HEK293T (cell line): ENCODE data around the gene C1GALT1C1L.

ENCODE experiments used
- CTCF ChIA-PET: fragments of 350-600 bp; formaldehyde crosslinking; extraction: SDS; loops from one replicate; lab custom pipeline; 2021; ENCODE audit warnings: antibody characterized with exemption, inconsistent platforms; lab: Yijun Ruan, JAX
- POLR2A ChIA-PET: fragments of 350-600 bp; formaldehyde crosslinking; extraction: SDS; loops from one replicate; lab custom pipeline; 2020; ENCODE audit warnings: antibody characterized with exemption, inconsistent platforms; lab: Yijun Ruan, JAX
- DNase-seq: peaks from one replicate; pipeline ENCODE4 v3.0.0; 2012; ENCODE audit warnings: mixed read lengths; ENCODE audit errors: extremely low spot score
- ARNT ChIP-seq: fragments of 450-650 bp; IDR thresholded peaks from 2 replicates; pipeline ENCODE4 v1.6.1; 2017; ENCODE audit warnings: mild to moderate bottlenecking
- BHLHE40 ChIP-seq: fragments of 450-650 bp; IDR thresholded peaks from 2 replicates; pipeline ENCODE4 v1.6.1; 2016; ENCODE audit warnings: mild to moderate bottlenecking, moderate library complexity, borderline replicate concordance
- CTBP1 ChIP-seq: fragments of 450-650 bp; IDR thresholded peaks from 2 replicates; pipeline ENCODE4 v1.6.1; 2016; ENCODE audit warnings: borderline replicate concordance
- ELF4 ChIP-seq: fragments of 450-650 bp; IDR thresholded peaks from 2 replicates; pipeline ENCODE4 v1.6.1; 2017; ENCODE audit warnings: antibody characterized with exemption
- FOXA1 ChIP-seq: fragments of 450-650 bp; IDR thresholded peaks from 2 replicates; pipeline ENCODE4 v1.6.1; 2016; ENCODE audit warnings: mild to moderate bottlenecking
- FOXK2 ChIP-seq: fragments of 450-650 bp; IDR thresholded peaks from 2 replicates; pipeline ENCODE4 v1.6.1; 2016; ENCODE audit warnings: mild to moderate bottlenecking
- FOXM1 ChIP-seq: fragments of 450-650 bp; IDR thresholded peaks from 2 replicates; pipeline ENCODE4 v1.6.1; 2017; ENCODE audit warnings: mild to moderate bottlenecking, borderline replicate concordance
- HDGF ChIP-seq: fragments of 450-650 bp; IDR thresholded peaks from 2 replicates; pipeline ENCODE4 v1.6.1; 2017; ENCODE audit warnings: antibody characterized with exemption, borderline replicate concordance
- L3MBTL2 ChIP-seq: fragments of 450-650 bp; conservative IDR thresholded peaks from 2 replicates; pipeline ENCODE4 v1.6.1; 2016; ENCODE audit warnings: mild to moderate bottlenecking
- LEF1 ChIP-seq: fragments of 450-650 bp; IDR thresholded peaks from 2 replicates; pipeline ENCODE4 v1.6.1; 2017; ENCODE audit warnings: mild to moderate bottlenecking, borderline replicate concordance
- NFRKB ChIP-seq: fragments of 450-650 bp; IDR thresholded peaks from 2 replicates; pipeline ENCODE4 v1.6.1; 2016; ENCODE audit warnings: mild to moderate bottlenecking, moderate library complexity
- PKNOX1 ChIP-seq: fragments of 450-650 bp; IDR thresholded peaks from 2 replicates; pipeline ENCODE4 v1.6.1; 2016
- SP1 ChIP-seq: fragments of 450-650 bp; IDR thresholded peaks from 2 replicates; pipeline ENCODE4 v1.6.1; 2017
- SUZ12 ChIP-seq: fragments of 450-650 bp; IDR thresholded peaks from 2 replicates; pipeline ENCODE4 v1.6.1; 2016; ENCODE audit warnings: mild to moderate bottlenecking
- TARDBP ChIP-seq: fragments of 450-650 bp; IDR thresholded peaks from 2 replicates; pipeline ENCODE4 v1.6.1; 2016
- ZNF384 ChIP-seq: fragments of 450-650 bp; IDR thresholded peaks from 2 replicates; pipeline ENCODE4 v1.6.1; 2016

Gene C1GALT1C1L

DNA sequence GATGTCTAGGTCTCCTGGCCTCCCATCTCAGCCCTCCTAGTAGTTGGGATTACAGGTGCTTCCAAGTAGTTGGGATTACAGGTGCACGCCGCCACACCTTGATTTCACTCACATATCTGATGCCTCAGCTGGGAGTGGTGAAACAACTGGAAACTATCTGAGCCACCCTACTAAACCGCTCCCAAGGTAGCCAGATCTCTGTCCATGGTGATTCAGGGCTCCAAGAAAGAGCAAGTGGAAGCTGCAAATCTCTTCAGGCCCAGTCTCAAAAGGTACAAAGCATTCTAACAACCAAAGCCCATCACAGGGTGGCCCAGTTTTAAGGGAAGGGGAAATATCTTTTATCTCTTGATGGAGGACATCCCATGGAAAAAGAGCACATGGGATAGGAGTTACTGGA is 19.0 kb downstream of the C1GALT1C1L start:
- POLR2A ChIA-PET, result no interaction called here
- CTCF ChIA-PET, result no interaction called here
- no peak for DNase-seq
- TF ChIP-seq ARNT (no peak), FOXM1 (no peak), PKNOX1 (no peak), SP1 (no peak), FOXA1 (no peak), L3MBTL2 (no peak), ELF4 (no peak), TARDBP (no peak), ZNF384 (no peak), FOXK2 (no peak), SUZ12 (no peak), CTBP1 (no peak), NFRKB (no peak), HDGF (no peak), LEF1 (no peak), BHLHE40 (no peak)

- no peak for TF ChIP-seq NFRKB
- no peak for TF ChIP-seq TARDBP
- no peak for TF ChIP-seq LEF1
- TF ChIP-seq BHLHE40, result no peak
- TF ChIP-seq ELF4, result no peak
- TF ChIP-seq FOXA1, result no peak
- no peak for TF ChIP-seq SP1
- no peak for TF ChIP-seq ZNF384
- no peak for TF ChIP-seq SUZ12
- TF ChIP-seq ARNT, result no peak
- no peak for TF ChIP-seq FOXM1
- TF ChIP-seq PKNOX1, result no peak
- TF ChIP-seq CTBP1, result no peak
- no peak for TF ChIP-seq HDGF
- no peak for TF ChIP-seq FOXK2
- no peak for TF ChIP-seq L3MBTL2
- ChIA-PET POLR2A (no interaction called here), CTCF (no interaction called here)
- DNase-seq, result no peak
Measured at GRCh38 chr2:43653506-43653905, 22.7 kb downstream of the C1GALT1C1L start.

GRCh38 chr2:43648994-43649701 is 27.1 kb downstream of the C1GALT1C1L start:
- DNase-seq, result no peak
- ChIA-PET CTCF (interaction anchor here (0.6 kb wide), 1 partner anchor 75 kb away, joined by 3 read pairs; no protein-coding TSS in a partner anchor), POLR2A (no interaction called here)
- no peak for TF ChIP-seq SP1
- no peak for TF ChIP-seq PKNOX1
- no peak for TF ChIP-seq FOXM1

GRCh38 chr2:43643680-43644079 is 32.5 kb downstream of the C1GALT1C1L start:
- ChIA-PET CTCF (no interaction called here), POLR2A (no interaction called here)
- DNase-seq, result no peak
- no peak for TF ChIP-seq SP1
- TF ChIP-seq ELF4, result no peak
- no peak for TF ChIP-seq NFRKB
- TF ChIP-seq FOXK2, result no peak
- no peak for TF ChIP-seq L3MBTL2
- TF ChIP-seq SUZ12, result no peak
- no peak for TF ChIP-seq ZNF384
- TF ChIP-seq FOXA1, result no peak
- no peak for TF ChIP-seq FOXM1
- TF ChIP-seq LEF1, result no peak
- no peak for TF ChIP-seq CTBP1
- TF ChIP-seq HDGF, result no peak
- no peak for TF ChIP-seq BHLHE40
- no peak for TF ChIP-seq ARNT

GRCh38 chr2:43642363-43642762 is 33.9 kb downstream of the C1GALT1C1L start:
- ChIA-PET POLR2A (no interaction called here), CTCF (no interaction called here)
- 0 out of 2 replicates have a peak, but pooled peaks have one; percentile 20 for TF ChIP-seq PKNOX1
- no peak for TF ChIP-seq NFRKB
- no peak for DNase-seq
